ENCODE data around the gene NGRN.
"Not testable (repeated sequence)": the region's sequence is repeated elsewhere in the genome, so short reads cannot be mapped to it uniquely, and the experiment has no call there.

Gene NGRN

GRCh38 chr15:90270502-90271150 is 5.2 kb downstream of the NGRN start:
- TF ChIP-seq CTCF (IDR thresholded peaks at IDR 0.05; ENCODE audit: low read depth, low read length): no peak
- H3K4me3 ChIP-seq (ENCODE audit: low read depth, low read length): no peak overlapping the region

- TF ChIP-seq CTCF (IDR thresholded peaks at IDR 0.05; ENCODE audit: low read depth, low read length): no peak
- H3K4me3 ChIP-seq (ENCODE audit: low read depth, low read length): no peak overlapping the region
Observed at GRCh38 chr15:90271459-90272166, 6.1 kb downstream of the NGRN start.

- H3K4me3 ChIP-seq (ENCODE audit: low read depth, low read length): not testable (repeated sequence)
Observed at GRCh38 chr15:90278467-90278866, 13.0 kb downstream of the NGRN start.

- H3K4me3 ChIP-seq (ENCODE audit: low read depth, low read length): not testable (repeated sequence)
Observed at GRCh38 chr15:90280743-90281142, 15.3 kb downstream of the NGRN start.

GRCh38 chr15:90281637-90282036 is 16.2 kb downstream of the NGRN start:
- not testable (repeated sequence) for H3K4me3 ChIP-seq (ENCODE audit: low read depth, low read length)

DNA sequence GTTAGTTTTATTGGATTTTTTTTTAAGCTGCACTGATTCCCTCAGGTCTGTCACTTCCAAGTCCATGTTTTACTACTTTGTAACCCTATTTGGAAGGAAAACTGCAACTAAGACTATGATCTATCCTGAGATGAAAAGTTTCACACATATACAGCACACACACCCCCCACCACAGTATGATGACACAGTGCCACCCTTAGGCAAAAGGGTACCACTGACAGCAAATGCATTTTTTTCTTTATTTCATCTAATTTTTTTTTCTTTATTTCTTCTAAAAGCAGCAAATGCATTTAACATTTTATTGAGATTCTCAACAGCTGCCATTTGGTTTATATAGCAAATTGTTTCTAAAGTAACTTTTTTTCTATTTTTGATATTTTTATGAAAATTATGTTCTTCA is 21.2 kb downstream of the NGRN start:
- no peak overlapping the region for H3K4me3 ChIP-seq (ENCODE audit: low read depth, low read length)
- TF ChIP-seq CTCF (IDR thresholded peaks at IDR 0.05; ENCODE audit: low read depth, low read length): 0 out of 2 replicates have a peak, but pooled peaks have one; percentile 13

GRCh38 chr15:90287101-90287500 is 21.6 kb downstream of the NGRN start:
- TF ChIP-seq CTCF (IDR thresholded peaks at IDR 0.05; ENCODE audit: low read depth, low read length): no peak
- H3K4me3 ChIP-seq (ENCODE audit: low read depth, low read length): no peak overlapping the region

GRCh38 chr15:90287946-90288345 is 22.5 kb downstream of the NGRN start:
- TF ChIP-seq CTCF (IDR thresholded peaks at IDR 0.05; ENCODE audit: low read depth, low read length): no peak
- no peak overlapping the region for H3K4me3 ChIP-seq (ENCODE audit: low read depth, low read length)

Measured in WI38 (cell line).